Embryonic facial prominence (tissue), 1 donor: ENCODE measurements around the gene PANX2.
A peak's percentile ranks its signal among the peaks of the same experiment; 100 is the strongest.

Experiments used
- DNase-seq: peaks from one replicate; pipeline ENCODE4 v3.0.0-alpha.2; 2016; ENCODE audit errors: extremely low spot score

PANX2 gene

DNA sequence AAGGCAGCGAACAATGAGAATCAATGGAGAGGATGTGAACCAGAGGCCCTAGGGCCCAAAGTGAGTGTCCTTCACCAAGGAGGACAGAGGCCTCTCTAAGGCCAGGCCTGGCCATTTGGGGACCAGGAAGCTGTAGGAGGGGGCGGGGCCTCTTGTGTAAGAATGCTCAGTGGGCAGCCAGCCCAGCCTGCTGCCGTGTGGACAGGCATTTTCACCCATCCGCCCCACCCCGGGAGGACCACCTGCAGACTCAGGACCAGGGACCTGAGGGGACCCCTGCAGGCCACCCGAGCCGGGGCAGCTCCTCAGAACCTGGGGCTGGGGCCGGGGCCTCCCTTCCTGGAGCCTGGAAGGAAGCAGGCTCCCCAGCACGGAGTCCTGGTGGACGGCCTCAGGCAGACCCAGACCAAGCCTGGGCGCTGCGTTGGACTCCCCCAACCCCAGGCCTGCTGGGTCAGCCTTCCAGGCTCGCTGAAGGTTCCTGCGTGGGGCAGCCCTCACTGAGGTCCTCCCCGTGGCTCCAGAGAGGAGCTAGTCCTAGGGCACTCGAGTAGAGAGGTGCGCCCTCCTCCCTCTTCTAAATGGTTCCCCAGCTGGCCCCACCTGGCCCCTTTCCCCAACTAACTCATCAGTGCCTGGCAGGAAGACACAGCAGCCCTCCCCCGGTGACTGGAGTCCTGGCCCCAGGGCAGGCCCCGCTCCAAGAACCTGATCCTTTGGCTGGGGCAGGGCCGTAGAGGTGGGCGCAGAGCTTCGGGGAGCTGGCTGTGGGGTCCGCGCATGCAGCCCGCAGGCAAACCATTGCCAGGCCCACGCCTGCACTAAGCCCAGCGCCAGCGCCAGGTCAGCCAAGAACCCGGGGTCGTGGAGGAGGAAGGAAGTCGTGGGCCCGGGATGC is 13.7 kb downstream of the PANX2 start:
- DNase-seq, result no peak

DNA sequence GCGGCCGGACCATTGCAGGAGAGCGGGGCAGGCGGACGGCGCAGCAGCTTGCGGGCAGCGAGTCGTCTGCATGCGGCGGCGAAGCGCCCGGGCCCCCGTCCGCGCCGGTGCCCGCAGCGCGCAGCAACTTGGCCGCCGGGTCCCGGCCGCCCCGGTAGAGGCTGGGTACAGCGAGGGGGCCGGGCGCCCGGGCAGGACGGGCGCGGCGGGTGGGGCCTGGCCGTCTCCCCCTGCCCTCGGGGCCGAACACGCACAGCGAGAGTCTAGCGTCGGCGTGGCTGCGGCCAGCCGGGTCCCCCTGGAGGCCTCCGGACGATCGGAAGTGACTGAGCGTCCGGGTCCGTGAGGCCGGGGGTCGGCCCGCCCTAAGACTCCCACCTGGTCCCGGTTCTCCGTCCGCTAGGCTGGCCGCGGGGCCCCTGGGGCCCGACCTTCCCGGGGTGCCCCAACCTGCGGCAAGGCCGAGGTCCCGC is 14.4 kb downstream of the PANX2 start:
- DNase-seq, result no peak

DNA sequence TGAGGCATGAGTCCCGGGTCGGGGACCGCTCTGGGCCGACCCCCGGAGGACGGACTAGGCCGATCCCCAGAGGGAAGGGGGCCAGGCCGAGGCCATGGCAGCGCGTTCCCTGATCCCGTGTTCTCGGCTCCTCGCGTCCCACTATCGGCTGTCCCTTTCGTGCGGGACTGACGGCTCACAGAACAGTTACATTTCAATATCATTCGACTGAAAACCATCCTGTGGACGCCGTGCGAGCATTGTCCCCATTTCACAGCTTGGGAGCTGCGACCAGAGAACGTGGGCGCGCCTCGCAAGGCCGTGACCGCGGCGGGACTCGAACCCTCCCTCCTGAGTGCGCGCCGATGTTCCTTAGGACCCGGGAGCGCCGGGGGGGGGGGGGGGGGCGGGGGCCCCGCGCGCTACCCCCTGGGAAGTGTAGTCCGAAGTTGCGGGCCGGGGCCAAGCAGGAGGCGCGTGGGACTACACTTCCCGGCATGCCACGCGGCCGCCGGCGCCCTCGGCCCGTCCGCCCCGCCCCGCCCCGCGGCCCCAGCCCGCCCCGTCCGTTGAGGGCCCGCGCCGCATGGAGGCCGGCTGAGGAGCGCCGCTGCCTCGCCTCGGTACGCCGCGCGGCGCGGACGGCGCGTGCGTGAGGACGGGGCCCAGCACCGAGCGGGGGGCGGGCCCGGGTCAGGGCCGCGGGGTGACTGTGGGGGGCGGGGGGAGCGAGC is 15.0 kb downstream of the PANX2 start, which contains the start of gene TRABD:
Gene TRABD (plus strand): TSS at position 539 of the 713 bp plus-strand sequence. CDS start 7,148 bp downstream, outside the sequence.
- DNase-seq, result peak; percentile 85

DNA sequence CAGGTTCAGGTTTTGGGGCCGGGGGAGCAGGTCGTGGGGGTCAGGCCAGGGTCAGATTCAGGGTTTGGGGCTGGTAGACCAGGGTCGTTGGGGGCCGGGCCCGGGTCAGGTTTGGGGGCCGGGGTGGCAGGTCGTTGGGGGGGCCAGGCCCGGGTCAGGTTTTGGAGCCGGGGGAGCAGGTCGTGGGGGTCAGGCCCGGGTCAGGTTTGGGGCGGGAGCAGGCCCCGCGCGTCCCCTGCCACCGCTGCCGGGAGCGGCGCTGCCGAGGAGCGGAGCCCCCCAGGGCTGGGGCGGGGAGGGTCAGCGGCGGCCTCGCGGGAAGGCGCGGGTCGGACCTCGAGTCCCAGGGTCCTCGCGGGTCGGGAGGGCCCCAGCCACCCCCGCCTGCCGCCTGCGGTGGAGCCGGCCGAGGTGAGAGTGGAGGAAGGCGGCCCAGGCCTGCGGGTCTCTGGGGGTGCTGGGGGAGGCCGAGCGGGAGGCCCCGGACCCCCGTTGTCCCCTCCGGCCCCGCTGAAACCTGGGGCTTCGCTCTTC is 15.7 kb downstream of the PANX2 start:
- no peak for DNase-seq

DNA sequence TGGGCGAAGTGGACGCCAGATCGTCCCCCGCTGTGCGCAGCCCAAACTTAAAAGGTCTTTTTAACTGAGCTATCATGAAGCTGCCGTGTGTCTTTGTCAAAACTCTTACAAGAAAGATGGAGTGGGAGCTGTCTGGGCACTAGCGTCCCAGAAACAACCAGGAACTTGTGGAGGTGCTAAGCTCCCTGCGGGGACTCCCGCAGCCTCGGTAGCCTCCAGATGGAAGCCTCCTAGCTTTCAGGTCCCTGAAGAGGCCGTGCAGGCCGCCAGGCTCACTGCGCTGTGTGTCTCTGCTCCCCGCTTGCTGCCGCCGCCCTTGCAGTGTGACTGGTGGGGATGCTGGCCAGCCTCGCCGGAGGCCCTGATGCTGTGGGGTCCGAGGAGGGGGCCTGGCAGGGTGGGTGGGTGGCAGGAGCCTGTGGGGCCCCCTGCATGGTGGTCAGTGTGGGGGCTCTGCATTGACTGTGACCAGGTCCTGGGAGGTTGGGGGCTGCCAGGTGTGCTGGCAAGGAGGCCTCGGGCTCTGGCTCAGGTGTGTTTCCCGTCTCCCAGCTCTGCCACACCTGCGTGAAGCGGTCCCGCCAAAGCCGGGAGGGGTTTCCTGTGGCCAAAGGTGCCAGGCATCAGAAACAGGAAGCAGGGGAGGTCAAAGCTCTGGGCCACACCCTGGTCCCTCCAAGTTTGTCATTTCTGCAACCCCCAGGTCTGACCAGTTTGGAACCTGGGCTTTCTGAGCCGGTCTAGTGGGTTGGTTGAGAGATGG is 16.4 kb downstream of the PANX2 start:
- no peak for DNase-seq

DNA sequence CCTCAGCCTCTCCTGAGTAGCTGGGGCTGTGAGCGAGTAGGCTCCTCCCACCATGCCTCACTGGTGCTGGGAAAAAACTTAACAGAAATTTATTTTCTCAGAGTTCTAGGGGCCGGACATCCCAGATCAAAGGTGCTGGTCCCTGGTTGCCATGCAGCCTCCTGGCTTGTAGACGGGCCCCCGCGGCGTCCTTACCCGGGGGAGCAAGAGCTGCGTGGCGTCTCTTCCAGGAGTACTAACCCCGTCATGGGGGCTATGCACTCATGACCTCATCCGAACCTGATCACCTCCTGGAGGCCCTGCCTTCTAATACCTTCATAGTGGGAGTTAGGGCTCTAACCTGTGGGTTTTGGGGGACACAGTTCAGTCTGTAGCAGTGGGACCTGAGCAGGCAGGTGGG is 17.8 kb downstream of the PANX2 start:
- DNase-seq, result no peak

DNA sequence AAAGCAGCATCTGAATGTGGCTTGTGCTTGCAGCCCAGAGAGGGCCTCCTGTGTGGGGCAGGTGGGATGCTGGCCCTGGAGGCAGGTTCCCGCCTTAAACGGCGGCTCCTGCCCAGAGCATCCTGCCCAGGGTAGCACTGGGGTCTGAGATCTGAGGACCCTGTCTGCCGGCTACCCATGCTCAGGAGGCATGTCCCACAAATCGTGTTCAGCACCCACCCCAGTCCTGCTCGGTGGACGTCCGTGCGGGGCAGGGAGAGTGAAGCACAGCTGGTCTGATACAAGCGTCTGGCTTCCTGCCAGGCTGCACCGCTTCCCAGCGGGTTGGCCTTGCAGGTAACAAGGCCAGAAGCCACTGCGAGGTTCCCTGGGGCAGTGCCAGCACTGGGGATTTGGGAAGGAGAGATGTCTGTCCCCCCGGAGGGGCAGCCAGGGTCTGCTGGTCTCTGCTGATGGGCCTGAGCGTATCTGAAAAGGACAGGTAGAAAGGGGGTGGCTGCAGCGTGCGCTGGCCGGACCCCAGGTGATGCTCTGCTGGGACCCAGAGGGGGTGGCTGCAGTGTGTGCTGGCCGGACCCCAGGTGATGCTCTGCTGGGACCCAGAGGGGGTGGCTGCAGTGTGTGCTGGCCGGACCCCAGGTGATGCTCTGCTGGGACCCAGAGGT is 18.8 kb downstream of the PANX2 start:
- no peak for DNase-seq

DNA sequence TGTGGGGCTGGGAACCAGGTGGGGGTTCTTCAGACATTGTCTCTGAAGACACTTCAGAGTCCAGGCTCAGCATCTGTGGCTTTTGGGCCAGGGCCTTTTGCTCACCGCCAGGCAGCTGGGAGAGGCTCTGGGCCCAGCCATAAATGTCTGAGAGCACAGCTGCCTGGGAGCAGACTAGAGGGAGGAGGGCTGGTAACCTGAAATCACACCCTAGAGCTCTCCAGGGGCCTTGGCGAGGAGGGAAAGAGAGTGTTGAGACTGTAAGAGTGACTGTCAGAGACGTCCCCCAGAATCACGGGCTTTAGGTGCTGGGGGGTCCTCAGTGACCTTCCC is 19.3 kb downstream of the PANX2 start:
- DNase-seq, result no peak

DNA sequence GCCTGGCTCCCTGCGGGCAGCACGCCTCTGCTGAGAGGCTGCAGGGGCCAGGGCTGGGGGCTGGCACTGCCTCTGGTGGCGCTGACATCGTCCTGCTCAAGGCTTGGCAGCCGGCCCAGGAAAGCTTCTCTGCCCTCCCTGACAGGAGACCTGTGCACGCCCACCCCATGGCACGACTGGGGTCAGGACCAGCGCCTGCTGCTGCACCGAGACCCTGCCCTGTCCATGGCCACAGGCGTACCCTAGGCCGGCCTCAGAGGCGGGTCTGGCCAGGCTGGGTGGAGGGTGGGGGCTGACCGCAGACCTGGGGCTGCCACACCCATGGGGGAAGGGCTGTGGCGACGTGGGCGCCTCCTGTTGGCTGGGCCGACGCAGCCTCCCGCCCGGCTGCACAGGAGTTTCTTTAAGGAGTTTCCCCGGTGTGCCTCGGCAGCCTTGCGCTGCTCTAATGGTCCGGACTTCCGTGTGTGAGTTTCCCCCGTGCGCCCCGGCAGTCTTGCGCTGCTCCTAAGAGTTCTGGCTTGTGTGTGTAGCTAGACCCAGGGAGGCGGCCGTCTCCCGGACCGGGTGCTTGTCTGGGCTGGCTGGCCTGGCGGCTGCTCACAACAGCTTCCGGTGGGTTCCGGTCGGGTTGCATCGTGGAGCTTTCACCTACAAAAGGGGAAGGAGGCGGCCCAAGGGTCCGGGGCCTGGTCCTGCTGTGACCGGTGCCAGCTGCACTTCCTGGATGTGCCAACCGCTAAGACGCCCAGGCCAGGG is 19.8 kb downstream of the PANX2 start:
- no peak for DNase-seq

DNA sequence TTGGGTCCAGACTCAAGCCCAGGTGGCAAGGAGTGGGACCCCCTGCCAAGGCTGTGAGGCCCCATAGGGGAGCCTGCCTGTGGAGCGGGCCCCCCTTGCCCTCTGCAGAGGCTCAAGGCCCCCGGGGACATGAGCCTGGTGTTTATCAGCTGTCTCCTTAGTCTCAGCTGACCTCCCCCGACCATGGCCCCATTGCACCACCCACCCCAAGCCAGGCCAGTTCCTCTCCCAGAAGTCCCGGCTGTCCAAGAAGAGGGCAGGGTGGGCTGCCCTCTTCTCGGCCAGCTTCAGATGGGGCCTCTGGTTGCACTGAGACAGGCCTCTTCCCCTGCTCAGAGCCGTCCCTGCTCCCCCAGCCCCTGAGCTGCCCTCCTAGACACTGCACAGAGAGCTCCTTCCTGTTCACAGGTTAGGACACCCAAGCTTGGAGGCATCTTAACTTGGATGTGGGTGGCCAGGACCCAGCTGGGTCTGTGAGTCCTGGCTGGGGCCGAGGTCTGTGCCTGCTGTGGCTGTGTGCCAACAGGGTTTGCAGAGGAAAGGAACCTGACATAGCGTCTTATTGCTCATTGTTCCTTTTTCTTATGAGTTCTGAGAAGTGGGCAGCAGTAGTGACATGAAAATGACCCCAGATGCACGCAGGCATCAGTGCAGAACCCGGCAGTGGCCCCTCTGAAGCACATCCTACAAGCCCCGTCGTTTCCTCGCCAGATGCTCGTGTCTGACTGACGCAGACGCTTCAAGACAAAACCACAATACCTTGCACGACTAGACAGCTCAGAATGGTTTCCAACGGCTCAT is 20.6 kb downstream of the PANX2 start:
- DNase-seq, result no peak

DNA sequence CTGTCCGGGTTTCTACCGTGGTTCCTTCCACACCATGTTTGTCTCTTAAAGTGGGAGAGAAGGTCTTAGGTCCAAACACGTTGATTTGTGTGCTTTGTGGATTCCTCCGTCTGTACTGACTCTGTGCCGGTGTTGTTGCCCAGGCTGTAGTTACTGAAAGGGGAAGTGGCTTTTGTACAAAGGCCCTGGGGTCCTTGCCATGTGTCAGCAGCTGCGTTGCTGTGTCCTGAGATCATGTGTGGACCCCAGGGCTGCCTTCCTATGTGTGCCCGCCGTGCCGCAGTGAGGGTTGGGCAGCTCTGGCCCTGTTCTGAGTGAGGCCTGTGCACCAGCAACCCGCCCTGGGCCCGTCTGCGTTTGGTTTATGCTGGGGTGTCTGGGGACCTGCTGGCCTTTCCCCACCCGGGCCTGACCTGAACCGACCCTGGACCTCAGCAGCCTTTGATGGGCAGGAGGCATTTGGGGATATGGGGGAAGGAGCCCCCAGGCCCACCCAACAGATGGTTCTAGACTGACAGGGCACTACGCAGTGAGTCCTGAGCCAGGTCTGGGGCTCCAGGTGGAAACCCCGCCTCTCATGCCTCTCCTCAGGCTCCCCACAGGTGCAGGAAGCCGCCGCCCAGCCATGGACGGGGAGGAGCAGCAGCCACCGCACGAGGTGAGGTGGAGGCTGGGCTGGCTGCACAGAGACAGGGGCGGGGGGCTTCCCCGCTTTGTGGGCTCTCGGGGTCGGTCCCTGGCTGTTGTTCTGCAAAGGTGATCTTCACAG is 22.1 kb downstream of the PANX2 start:
- no peak for DNase-seq

DNA sequence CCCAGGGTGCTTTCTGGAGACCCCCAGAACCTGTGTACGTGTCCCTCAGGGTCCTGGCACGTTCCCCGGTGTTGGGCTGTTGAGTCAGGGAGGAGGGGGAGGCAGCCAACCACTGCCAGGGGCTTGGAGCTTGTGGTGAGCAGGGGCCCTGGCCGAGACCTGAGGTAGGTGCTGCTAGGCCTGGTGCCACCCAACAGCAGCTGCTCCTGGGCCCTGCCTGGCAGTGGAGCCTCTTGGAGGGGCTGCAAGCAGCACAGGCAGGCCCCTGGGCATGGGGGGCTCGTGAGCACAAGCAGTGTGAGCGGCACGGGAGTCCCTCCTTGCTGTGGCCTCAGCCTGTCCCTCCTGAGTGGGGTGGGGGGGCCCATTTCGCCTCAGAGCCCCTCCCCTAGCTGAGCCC is 23.1 kb downstream of the PANX2 start:
- DNase-seq, result no peak

DNA sequence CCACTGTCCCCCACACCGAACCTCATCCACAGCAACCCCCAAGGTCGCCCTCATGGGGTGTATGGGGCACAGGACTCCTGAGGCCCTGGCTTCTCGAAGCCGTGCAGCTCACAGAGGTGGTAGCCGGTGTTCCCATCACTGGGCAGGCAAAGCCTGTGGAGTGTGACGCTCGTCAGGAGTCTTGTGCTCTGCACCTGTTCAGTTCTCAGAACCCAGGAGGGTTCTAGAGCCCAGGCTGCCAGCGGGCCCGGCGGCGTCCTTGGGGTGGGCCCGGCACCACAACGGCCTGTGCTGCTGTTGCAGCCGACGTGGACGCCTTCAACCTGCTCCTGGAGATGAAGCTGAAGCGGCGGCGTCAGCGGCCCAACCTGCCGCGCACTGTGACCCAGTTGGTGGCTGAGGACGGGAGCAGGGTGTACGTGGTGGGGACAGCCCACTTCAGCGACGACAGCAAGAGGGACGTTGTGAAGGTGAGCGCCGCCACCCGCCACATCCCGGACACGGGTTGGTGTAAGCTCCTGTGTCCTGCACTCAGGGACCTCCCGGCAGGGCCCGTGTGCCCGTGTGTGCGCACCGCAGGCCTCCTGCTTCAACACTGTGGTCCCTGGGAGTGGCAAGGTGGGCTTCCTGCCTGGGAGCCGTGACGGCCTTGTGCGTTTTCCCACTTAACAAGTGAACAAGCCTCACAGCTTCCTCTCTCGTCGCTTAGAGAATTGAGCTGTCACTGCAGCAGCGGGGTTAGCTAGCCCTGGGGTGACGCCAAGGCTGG is 23.7 kb downstream of the PANX2 start:
- DNase-seq, result no peak

DNA sequence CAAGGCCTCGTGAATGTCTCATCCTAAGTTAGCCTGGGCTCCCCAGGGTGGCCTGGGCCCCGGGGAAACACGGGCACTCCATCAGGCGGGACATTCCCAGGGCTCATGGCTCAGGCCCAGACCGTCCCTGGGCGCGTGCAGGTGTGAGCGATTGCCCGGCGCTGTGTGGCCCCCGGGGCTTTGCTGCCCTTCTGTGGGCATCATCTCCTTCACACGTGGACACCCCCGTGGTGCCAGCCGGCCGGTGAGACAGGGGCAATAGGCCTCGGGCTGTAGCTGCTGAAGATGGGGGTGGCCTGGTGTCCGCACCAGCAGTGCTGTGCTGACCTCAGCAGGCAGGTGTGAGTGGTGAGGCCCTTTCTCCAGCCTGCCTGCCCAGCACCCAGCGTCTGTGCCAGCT is 25.7 kb downstream of the PANX2 start:
- no peak for DNase-seq

DNA sequence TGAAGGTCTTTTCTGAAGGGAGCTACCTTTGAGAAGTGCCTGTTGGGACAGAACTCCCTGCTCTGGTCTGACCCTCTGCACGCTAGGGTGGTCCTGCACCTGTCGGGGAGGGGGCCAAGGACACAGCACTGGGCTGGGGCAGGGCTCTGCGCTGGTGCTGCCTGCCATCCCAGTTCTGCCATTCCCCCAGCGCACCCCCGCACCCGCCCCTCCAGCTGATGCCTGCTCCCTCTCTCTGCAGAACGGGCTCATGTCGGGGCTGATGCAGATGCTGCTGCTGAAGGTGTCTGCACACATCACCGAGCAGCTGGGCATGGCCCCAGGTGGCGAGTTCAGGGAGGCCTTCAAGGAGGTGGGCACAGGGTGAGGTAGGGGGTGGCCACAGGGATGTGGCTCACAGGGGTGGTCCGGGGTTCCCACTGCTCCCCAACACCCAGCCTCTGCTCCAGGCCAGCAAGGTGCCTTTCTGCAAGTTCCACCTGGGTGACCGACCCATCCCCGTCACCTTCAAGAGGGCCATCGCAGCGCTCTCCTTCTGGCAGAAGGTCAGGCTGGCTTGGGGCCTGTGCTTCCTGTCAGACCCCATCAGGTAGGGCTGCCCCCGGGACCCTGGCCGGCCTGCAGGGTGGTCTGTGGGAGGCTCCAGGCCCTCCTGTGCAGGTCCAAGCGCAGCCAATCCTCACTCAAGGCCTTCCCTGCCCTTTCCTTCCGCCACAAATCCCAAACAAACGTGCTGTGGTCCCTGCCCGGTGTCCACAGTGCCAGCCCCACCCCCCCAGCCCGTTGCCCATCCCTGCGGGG is 26.7 kb downstream of the PANX2 start:
- no peak for DNase-seq

DNA sequence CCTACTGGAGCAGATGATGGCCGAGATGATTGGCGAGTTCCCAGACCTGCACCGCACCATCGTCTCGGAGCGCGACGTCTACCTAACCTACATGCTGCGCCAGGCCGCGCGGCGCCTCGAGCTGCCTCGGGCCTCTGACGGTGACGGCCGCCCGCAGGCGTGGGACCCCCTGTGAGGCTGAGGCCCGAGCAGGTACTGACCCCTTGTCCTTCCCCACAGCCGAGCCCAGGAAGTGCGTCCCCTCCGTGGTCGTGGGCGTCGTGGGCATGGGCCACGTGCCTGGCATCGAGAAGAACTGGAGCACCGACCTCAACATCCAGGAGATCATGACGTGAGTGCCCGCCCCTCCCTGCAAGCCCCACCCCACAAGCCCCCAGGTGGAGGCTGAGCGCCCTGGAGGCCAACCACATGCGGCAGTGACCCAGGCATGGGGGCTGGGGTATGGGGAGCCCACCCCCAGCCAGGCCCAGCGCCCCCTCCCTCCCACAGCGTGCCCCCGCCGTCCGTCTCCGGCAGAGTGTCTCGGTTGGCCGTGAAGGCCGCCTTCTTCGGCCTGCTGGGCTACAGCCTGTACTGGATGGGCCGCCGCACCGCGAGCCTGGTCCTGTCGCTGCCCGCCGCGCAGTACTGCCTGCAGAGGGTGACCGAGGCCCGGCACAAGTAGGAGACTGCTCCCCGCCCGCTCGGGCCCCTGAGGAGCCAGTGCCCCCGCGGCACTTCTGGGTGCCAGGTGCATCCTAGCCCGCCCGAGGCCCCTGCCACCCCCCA is 27.5 kb downstream of the PANX2 start:
- DNase-seq, result no peak

DNA sequence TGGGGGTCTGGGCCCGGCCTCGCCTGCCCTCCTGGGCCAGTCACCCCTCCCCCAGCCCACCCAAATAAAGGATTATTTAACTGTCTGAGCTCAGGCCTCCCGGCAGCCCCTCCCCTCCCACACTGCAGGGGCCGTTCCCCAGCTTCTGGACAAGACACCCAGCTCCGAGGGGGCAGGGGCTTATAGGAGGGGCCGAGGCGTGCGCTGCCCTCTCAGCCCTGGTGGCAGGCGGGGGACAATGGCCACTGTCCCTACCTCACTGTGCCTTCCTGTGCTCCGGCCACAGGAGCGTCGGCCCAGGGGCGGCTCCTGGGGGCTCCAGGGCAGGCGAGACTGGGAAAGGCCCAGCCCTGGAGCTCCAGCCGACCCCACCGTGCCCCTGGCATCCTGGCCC is 28.1 kb downstream of the PANX2 start:
- no peak for DNase-seq
